HL-60/S4 treated with phorbol 12-myristate 13-acetate at 8.2 ng/mL for 4 days and 3 days (cell line): ENCODE data around the gene ADAM33.

Experiments
- in situ Hi-C: fragments of 300-500 bp; cut with MboI; formaldehyde crosslinking; loops from 2 replicates; pipeline ENCODE4 v1.15.0; 2022; ENCODE audit warnings: low sequenced_read_pairs

Gene ADAM33

GRCh38 chr20:3652221-3652620, 29.6 kb downstream of the ADAM33 start:
- in situ Hi-C loops, result no loop called here

- in situ Hi-C loops, result no loop called here
Measured at GRCh38 chr20:3651204-3651962, 30.4 kb downstream of the ADAM33 start.

- in situ Hi-C loops, result no loop called here
Measured at GRCh38 chr20:3648951-3649350, 32.9 kb downstream of the ADAM33 start.

- in situ Hi-C loops, result no loop called here
Measured at GRCh38 chr20:3647473-3647872, 34.3 kb downstream of the ADAM33 start.

GRCh38 chr20:3646651-3647050, 35.2 kb downstream of the ADAM33 start:
- in situ Hi-C loops, result no loop called here

GRCh38 chr20:3646067-3646440, 35.8 kb downstream of the ADAM33 start:
- in situ Hi-C loops, result no loop called here

- in situ Hi-C loops, result no loop called here
Measured at GRCh38 chr20:3645309-3646066, 36.3 kb downstream of the ADAM33 start.

- in situ Hi-C loops, result no loop called here
Measured at GRCh38 chr20:3640259-3640658, 41.6 kb downstream of the ADAM33 start.

- in situ Hi-C loops, result no loop called here
Measured at GRCh38 chr20:3635346-3635745, 46.5 kb downstream of the ADAM33 start.

GRCh38 chr20:3633913-3634478, 47.8 kb downstream of the ADAM33 start:
- in situ Hi-C loops, result no loop called here

GRCh38 chr20:3632311-3633004, 49.4 kb downstream of the ADAM33 start:
- in situ Hi-C loops, result no loop called here

GRCh38 chr20:3631534-3631933, 50.3 kb downstream of the ADAM33 start:
- in situ Hi-C loops, result no loop called here

- in situ Hi-C loops, result no loop called here
Measured at GRCh38 chr20:3630429-3630828, 51.4 kb downstream of the ADAM33 start.

- in situ Hi-C loops, result no loop called here
Measured at GRCh38 chr20:3629893-3630292, 51.9 kb downstream of the ADAM33 start.

GRCh38 chr20:3628502-3629314, 53.1 kb downstream of the ADAM33 start:
- in situ Hi-C loops, result no loop called here

- in situ Hi-C loops, result no loop called here
Measured at GRCh38 chr20:3627476-3627875, 54.3 kb downstream of the ADAM33 start.

- in situ Hi-C loops, result no loop called here
Measured at GRCh38 chr20:3622406-3622805, 59.4 kb downstream of the ADAM33 start.

- in situ Hi-C loops, result no loop called here
Measured at GRCh38 chr20:3621111-3621510, 60.7 kb downstream of the ADAM33 start.
